Activated CD8-positive, alpha-beta T cell treated with anti-CD3 and anti-CD28 coated beads, Interleukin-2, amount 10 ng/mL, durations not matched to agents 7 days and 5 days (primary cell): ENCODE results near the gene ARL14. TPM values are rescaled to one million over a fixed set of nuclear protein-coding genes. Genes with fewer than 3 reads are reported as not detected.

ENCODE experiments used
- ATAC-seq: fragments of 150-1000 bp; cut with Tn5 transposase; one replicate; pipeline ENCODE4 v1.10.0; 2021; ENCODE audit warnings: moderate library complexity
- CTCF ChIA-PET: fragments of 350-600 bp; sonication (Branson Sonifier 250); formaldehyde crosslinking; loops from one replicate; lab custom pipeline; 2021; ENCODE audit warnings: antibody characterized with exemption; lab: Charles Lee
- POLR2A ChIA-PET: fragments of 350-600 bp; sonication (Branson Sonifier 250); formaldehyde crosslinking; loops from one replicate; lab custom pipeline; 2021; ENCODE audit warnings: antibody characterized with exemption; lab: Charles Lee
- DNase-seq: peaks from one replicate; pipeline ENCODE4 v3.0.0-alpha.2; 2020
- H3K27ac Mint-ChIP-seq: one replicate; pipeline ENCODE4 v1.8.0; 2021; ENCODE audit warnings: mild to moderate bottlenecking, mixed read lengths
- H3K27me3 Mint-ChIP-seq: one replicate; pipeline ENCODE4 v1.8.0; 2021; ENCODE audit warnings: low read depth, mixed read lengths
- H3K36me3 Mint-ChIP-seq: one replicate; pipeline ENCODE4 v1.8.0; 2021; ENCODE audit warnings: low read depth, mixed read lengths
- H3K4me1 Mint-ChIP-seq: one replicate; pipeline ENCODE4 v1.8.0; 2021; ENCODE audit warnings: low read depth, mixed read lengths
- H3K4me3 Mint-ChIP-seq: one replicate; pipeline ENCODE4 v1.8.0; 2021; ENCODE audit warnings: mild to moderate bottlenecking, mixed read lengths
- H3K9me3 Mint-ChIP-seq: one replicate; pipeline ENCODE4 v1.8.0; 2022; ENCODE audit warnings: mixed read lengths; ENCODE audit not compliant: insufficient read depth
- total RNA-seq, 2 experiments: library from RNA; stranded (reverse); gene quantifications; one replicate each; pipeline ENCODE4 v1.2.3, GENCODE V29; 2021

ARL14 gene
- not detected for total RNA-seq

- peaks cover 4% of the 10 kb centered on the region for H3K27me3 Mint-ChIP-seq
- ATAC-seq: no peak
- H3K36me3 Mint-ChIP-seq: no peaks in the 10 kb centered on the region
- no peak within 1 kb of the TSS for H3K27ac Mint-ChIP-seq
- CTCF ChIA-PET: interaction anchor here (1.0 kb wide), 1 partner anchor 14 kb away, joined by 3 read pairs; no protein-coding TSS in a partner anchor
- POLR2A ChIA-PET: no interaction called here
- no peaks in the 10 kb centered on the region for H3K9me3 Mint-ChIP-seq
- H3K4me3 Mint-ChIP-seq: no peak within 1 kb of the TSS
- no peaks in the 10 kb centered on the region for H3K4me1 Mint-ChIP-seq
- no peak for DNase-seq
Observed at GRCh38 chr3:160676547-160677303, at the start of gene ARL14. Gene ARL14, plus strand, starts transcription at chr3:160677160. Its CDS starts 187 bp downstream, at chr3:160677347.

- Mint-ChIP-seq H3K36me3 (no peaks in the 10 kb centered on the region), H3K4me1 (no peaks in the 10 kb centered on the region), H3K27me3 (peaks cover 3% of the 10 kb centered on the region), H3K9me3 (no peaks in the 10 kb centered on the region), H3K27ac (no peak overlapping the region), H3K4me3 (no peak overlapping the region)
- ChIA-PET POLR2A (no interaction called here), CTCF (no interaction called here)
- DNase-seq (no peak), ATAC-seq (no peak)
Observed at GRCh38 chr3:160629491-160629890, 47.5 kb upstream of the ARL14 start.

GRCh38 chr3:160633361-160634083 lies 43.4 kb upstream of the ARL14 start:
- Mint-ChIP-seq H3K27me3 (peaks cover 3% of the 10 kb centered on the region), H3K9me3 (no peaks in the 10 kb centered on the region), H3K27ac (no peak overlapping the region), H3K4me3 (no peak overlapping the region), H3K36me3 (no peaks in the 10 kb centered on the region), H3K4me1 (no peaks in the 10 kb centered on the region)
- ATAC-seq (no peak), DNase-seq (no peak)
- POLR2A ChIA-PET: no interaction called here
- CTCF ChIA-PET: no interaction called here

- CTCF ChIA-PET: no interaction called here
Observed at GRCh38 chr3:160635213-160635612, 41.7 kb upstream of the ARL14 start.

GRCh38 chr3:160637086-160637485 lies 39.9 kb upstream of the ARL14 start:
- DNase-seq: no peak
- ChIA-PET CTCF (no interaction called here), POLR2A (no interaction called here)
- H3K36me3 Mint-ChIP-seq: no peaks in the 10 kb centered on the region
- H3K27me3 Mint-ChIP-seq: peaks cover 5% of the 10 kb centered on the region
- no peaks in the 10 kb centered on the region for H3K4me1 Mint-ChIP-seq
- no peaks in the 10 kb centered on the region for H3K9me3 Mint-ChIP-seq
- no peak for ATAC-seq
- no peak overlapping the region for H3K27ac Mint-ChIP-seq
- H3K4me3 Mint-ChIP-seq: no peak overlapping the region

More at GRCh38 chr3:160635213-160635612, 41.7 kb upstream of the ARL14 start:
- no peaks in the 10 kb centered on the region for H3K9me3 Mint-ChIP-seq
- H3K27me3 Mint-ChIP-seq: peaks cover 3% of the 10 kb centered on the region
- H3K4me1 Mint-ChIP-seq: no peaks in the 10 kb centered on the region
- POLR2A ChIA-PET: no interaction called here
- H3K36me3 Mint-ChIP-seq: no peaks in the 10 kb centered on the region
- DNase-seq: no peak
- no peak overlapping the region for H3K27ac Mint-ChIP-seq
- no peak overlapping the region for H3K4me3 Mint-ChIP-seq
- ATAC-seq: no peak

- ChIA-PET CTCF (no interaction called here), POLR2A (no interaction called here)
- H3K9me3 Mint-ChIP-seq: no peaks in the 10 kb centered on the region
- H3K36me3 Mint-ChIP-seq: no peaks in the 10 kb centered on the region
- no peaks in the 10 kb centered on the region for H3K4me1 Mint-ChIP-seq
- no peak for ATAC-seq
- H3K27me3 Mint-ChIP-seq: peaks cover 5% of the 10 kb centered on the region
- H3K4me3 Mint-ChIP-seq: no peak overlapping the region
- no peak overlapping the region for H3K27ac Mint-ChIP-seq
- no peak for DNase-seq
Observed at GRCh38 chr3:160638184-160638583, 38.8 kb upstream of the ARL14 start.

GRCh38 chr3:160641665-160642309 lies 35.2 kb upstream of the ARL14 start:
- Mint-ChIP-seq H3K4me1 (no peaks in the 10 kb centered on the region), H3K4me3 (no peak overlapping the region), H3K36me3 (no peaks in the 10 kb centered on the region), H3K9me3 (no peaks in the 10 kb centered on the region), H3K27me3 (peaks cover 2% of the 10 kb centered on the region), H3K27ac (no peak overlapping the region)
- ChIA-PET CTCF (no interaction called here), POLR2A (no interaction called here)
- no peak for DNase-seq
- ATAC-seq: no peak

- ChIA-PET POLR2A (no interaction called here), CTCF (no interaction called here)
- Mint-ChIP-seq H3K9me3 (no peaks in the 10 kb centered on the region), H3K4me1 (no peaks in the 10 kb centered on the region), H3K36me3 (no peaks in the 10 kb centered on the region), H3K27ac (no peak overlapping the region), H3K4me3 (no peak overlapping the region), H3K27me3 (peaks cover 2% of the 10 kb centered on the region)
- no peak for ATAC-seq
- DNase-seq: no peak
Observed at GRCh38 chr3:160643994-160644393, 33.0 kb upstream of the ARL14 start.

GRCh38 chr3:160644491-160644890 lies 32.5 kb upstream of the ARL14 start:
- Mint-ChIP-seq H3K9me3 (no peaks in the 10 kb centered on the region), H3K27me3 (peaks cover 2% of the 10 kb centered on the region), H3K4me1 (no peaks in the 10 kb centered on the region), H3K27ac (no peak overlapping the region), H3K36me3 (no peaks in the 10 kb centered on the region), H3K4me3 (no peak overlapping the region)
- no peak for ATAC-seq
- ChIA-PET POLR2A (no interaction called here), CTCF (no interaction called here)
- no peak for DNase-seq

- Mint-ChIP-seq H3K4me3 (no peak overlapping the region), H3K9me3 (no peaks in the 10 kb centered on the region), H3K27me3 (no peaks in the 10 kb centered on the region), H3K4me1 (no peaks in the 10 kb centered on the region), H3K36me3 (no peaks in the 10 kb centered on the region), H3K27ac (no peak overlapping the region)
- ChIA-PET CTCF (no interaction called here), POLR2A (no interaction called here)
- no peak for DNase-seq
- no peak for ATAC-seq
Observed at GRCh38 chr3:160648701-160649100, 28.3 kb upstream of the ARL14 start.

GRCh38 chr3:160649596-160649995 lies 27.4 kb upstream of the ARL14 start:
- H3K9me3 Mint-ChIP-seq: no peaks in the 10 kb centered on the region
- no peak overlapping the region for H3K27ac Mint-ChIP-seq
- no peaks in the 10 kb centered on the region for H3K36me3 Mint-ChIP-seq
- no peak for DNase-seq
- no peaks in the 10 kb centered on the region for H3K27me3 Mint-ChIP-seq
- ChIA-PET CTCF (no interaction called here), POLR2A (no interaction called here)
- H3K4me1 Mint-ChIP-seq: no peaks in the 10 kb centered on the region
- no peak for ATAC-seq
- H3K4me3 Mint-ChIP-seq: no peak overlapping the region

GRCh38 chr3:160653512-160653911 lies 23.4 kb upstream of the ARL14 start:
- Mint-ChIP-seq H3K27ac (no peak overlapping the region), H3K4me1 (no peaks in the 10 kb centered on the region), H3K9me3 (no peaks in the 10 kb centered on the region), H3K36me3 (no peaks in the 10 kb centered on the region), H3K27me3 (peaks cover 12% of the 10 kb centered on the region), H3K4me3 (no peak overlapping the region)
- CTCF ChIA-PET: no interaction called here
- ATAC-seq: no peak
- POLR2A ChIA-PET: no interaction called here
- DNase-seq: no peak
